Endothelial cell of umbilical vein (primary cell): ENCODE data around the gene CDK6. TPM values are rescaled to one million over a fixed set of nuclear protein-coding genes. Genes with fewer than 3 reads are reported as not detected.
A peak's percentile ranks its signal among the peaks of the same experiment; 100 is the strongest.

ENCODE experiments used
- BruUV-seq: library from RNA; stranded (reverse); fragments of 400-500 nt; replicated peaks from 2 replicates; lab custom pipeline; 2021; lab: Mats Ljungman, UMichigan
- CTCF ChIA-PET: fragments of 300-600, 350-600 bp; sonication (Branson Sonifier 250); formaldehyde crosslinking; loops from one replicate; lab custom pipeline; 2021; ENCODE audit warnings: antibody characterized with exemption, inconsistent platforms; lab: Charles Lee
- POLR2A ChIA-PET: fragments of 300-600, 350-600 bp; sonication (Branson Sonifier 250); formaldehyde crosslinking; loops from one replicate; lab custom pipeline; 2021; ENCODE audit warnings: antibody characterized with exemption, inconsistent platforms; lab: Charles Lee
- DNase-seq: peaks from one replicate; pipeline ENCODE4 v3.0.0-alpha.2; 2011; ENCODE audit warnings: low read depth, low spot score
- FAIRE-seq: peaks from 2 replicates; lab custom pipeline; 2011; peaks lifted over from hg19 to GRCh38; lab: Jason Lieb, UNC
- H2AFZ ChIP-seq: 2 replicates; pipeline ENCODE4 v1.6.0; 2012; ENCODE audit warnings: low read depth, low read length, control low read depth, inconsistent platforms
- H3K27ac ChIP-seq: 2 replicates; pipeline ENCODE4 v1.5.1; 2011; ENCODE audit warnings: low read depth, mild to moderate bottlenecking, control low read depth, low read length, moderate library complexity; ENCODE audit not compliant: insufficient read depth
- H3K27me3 ChIP-seq, 2 experiments: 2 replicates each; pipeline versions ENCODE4 v1.6.0 to v1.6.1; 2011; ENCODE audit warnings: low read length in 2 of 2, mixed read lengths in 1 of 2; ENCODE audit not compliant: control insufficient read depth in 2 of 2, insufficient read depth in 2 of 2
- H3K36me3 ChIP-seq, 2 experiments: 2 replicates in 1 of 2; 3 replicates in 1 of 2; pipeline ENCODE4 v1.5.1; 2011; ENCODE audit warnings: low read length in 2 of 2, mild to moderate bottlenecking in 1 of 2, moderate library complexity in 1 of 2; ENCODE audit not compliant: control insufficient read depth in 2 of 2, insufficient read depth in 2 of 2; ENCODE audit errors: extremely low read depth in 1 of 2
- H3K4me1 ChIP-seq: 3 replicates; pipeline ENCODE4 v1.5.1; 2011; ENCODE audit warnings: mild to moderate bottlenecking, low read length; ENCODE audit not compliant: control insufficient read depth, insufficient read depth; ENCODE audit errors: extremely low read depth
- H3K4me2 ChIP-seq: 2 replicates; pipeline ENCODE4 v1.6.1; 2011; ENCODE audit warnings: low read length, control low read depth, mixed read lengths; ENCODE audit not compliant: insufficient read depth
- H3K4me3 ChIP-seq, 3 experiments: fragments of 200-600 bp in 1 of 3; sonication (generic), shearing (Covaris generic) in 1 of 3; replicated peaks in 1 of 3; 2 replicates each; pipeline ENCODE4 v1.5.1; 2011 to 2016; ENCODE audit warnings: control low read depth in 3 of 3, low read length in 3 of 3, mild to moderate bottlenecking in 2 of 3, inconsistent platforms in 1 of 3, low read depth in 1 of 3, moderate library complexity in 1 of 3; ENCODE audit not compliant: insufficient read depth in 1 of 3
- H3K79me2 ChIP-seq: 2 replicates; pipeline ENCODE4 v1.6.0; 2012; ENCODE audit warnings: low read length, inconsistent platforms; ENCODE audit not compliant: control insufficient read depth, insufficient read depth
- H3K9ac ChIP-seq: replicated peaks from 2 replicates; pipeline ENCODE3; 2011; ENCODE audit warnings: low read length, control low read depth; ENCODE audit not compliant: insufficient read depth; ENCODE audit errors: extremely low read depth
- H3K9me1 ChIP-seq: replicated peaks from 3 replicates; pipeline ENCODE4 v1.6.0; 2011; ENCODE audit warnings: mild to moderate bottlenecking, low read length; ENCODE audit not compliant: control insufficient read depth, insufficient read depth; ENCODE audit errors: extremely low read depth
- H3K9me3 ChIP-seq: replicated peaks from 2 replicates; pipeline ENCODE4 v1.5.1; 2012; ENCODE audit warnings: low read length, inconsistent platforms; ENCODE audit not compliant: control insufficient read depth, insufficient read depth
- H4K20me1 ChIP-seq: replicated peaks from 2 replicates; pipeline ENCODE3; 2011; ENCODE audit warnings: mild to moderate bottlenecking, low read length; ENCODE audit not compliant: control insufficient read depth, insufficient read depth; ENCODE audit errors: extremely low read depth
- EZH2 ChIP-seq: IDR thresholded peaks from 2 replicates; pipeline ENCODE4 v1.6.1; 2012; ENCODE audit warnings: borderline replicate concordance, low read depth, mild to moderate bottlenecking, moderate library complexity, low read length, inconsistent platforms; ENCODE audit not compliant: severe bottlenecking
- FOS ChIP-seq: IDR thresholded peaks from 2 replicates; pipeline ENCODE4 v1.6.1; 2011; ENCODE audit warnings: mild to moderate bottlenecking, low read length, moderate library complexity, borderline replicate concordance; ENCODE audit not compliant: insufficient read depth
- GATA2 ChIP-seq: IDR thresholded peaks from 2 replicates; pipeline ENCODE4 v1.7.0; 2011; ENCODE audit warnings: low read depth, mild to moderate bottlenecking, moderate library complexity, mixed read lengths, low read length; ENCODE audit not compliant: insufficient read length, insufficient read depth
- JUN ChIP-seq: IDR thresholded peaks from 2 replicates; pipeline ENCODE4 v1.6.1; 2011; ENCODE audit warnings: borderline replicate concordance, low read depth; ENCODE audit not compliant: insufficient read length, insufficient read depth
- MYC ChIP-seq: IDR thresholded peaks from one replicate; pipeline ENCODE4 v1.6.1; 2011; ENCODE audit warnings: mild to moderate bottlenecking, low read depth, low read length
- POLR2A ChIP-seq: IDR thresholded peaks from 2 replicates; pipeline ENCODE4 v1.6.1; 2012; ENCODE audit warnings: low read depth, mild to moderate bottlenecking, control low read depth, low read length
- POLR2AphosphoS5 ChIP-seq: IDR thresholded peaks from 2 replicates; pipeline ENCODE4 v1.6.1; 2012; ENCODE audit warnings: low read depth, mild to moderate bottlenecking, control low read depth, low read length, moderate library complexity; ENCODE audit not compliant: insufficient read depth
- dilution Hi-C: fragments of 300-500 bp; cut with MboI; formaldehyde crosslinking; loops from one replicate; pipeline ENCODE4 v1.15.0; 2019; ENCODE audit warnings: low sequenced_read_pairs; ENCODE audit not compliant: extremely low pct_ligation_motif_present
- intact Hi-C: fragments of 100-400 bp; cut with micrococcal nuclease; formaldehyde crosslinking; loops from one replicate; pipeline ENCODE4 v1.10.0; 2022
- polyA plus RNA-seq, 4 experiments: library from polyadenylated mRNA; depleted of rRNA in 3 of 4; stranded (reverse) in 3 of 4; unstranded in 1 of 4; fragments of >200 nt; gene quantifications; 2 replicates each; pipeline versions ENCODE4 v1.2.1 to v1.2.3, GENCODE V29; 2011 to 2012; ENCODE audit warnings: missing spikeins in 1 of 4
- total RNA-seq: library from RNA; stranded (reverse); gene quantifications from 2 replicates; pipeline ENCODE4 v1.2.3, GENCODE V29; 2021
- TF ChIP-seq, protein P1 (sequence below): IDR thresholded peaks from 2 replicates; pipeline ENCODE4 v1.6.1; 2011; ENCODE audit not compliant: insufficient read depth, insufficient read length
- TF ChIP-seq, protein P2 (sequence below), 2 donors: IDR thresholded peaks; 1 replicate in 1 of 2; 2 replicates in 1 of 2; pipeline ENCODE4 v1.5.1; 2011; ENCODE audit warnings: low read length in 2 of 2, mild to moderate bottlenecking in 2 of 2, moderate library complexity in 2 of 2, control low read depth in 1 of 2, inconsistent platforms in 1 of 2, low read depth in 1 of 2; ENCODE audit not compliant: insufficient read depth in 1 of 2; ENCODE audit errors: extremely low read depth in 1 of 2

CDK6 gene
- total and polyA plus RNA-seq, 2 donors (not counting 3 experiments of a cell fraction or from before 2014, with no cell fraction given): 6.0 to 28.2 TPM

DNA sequence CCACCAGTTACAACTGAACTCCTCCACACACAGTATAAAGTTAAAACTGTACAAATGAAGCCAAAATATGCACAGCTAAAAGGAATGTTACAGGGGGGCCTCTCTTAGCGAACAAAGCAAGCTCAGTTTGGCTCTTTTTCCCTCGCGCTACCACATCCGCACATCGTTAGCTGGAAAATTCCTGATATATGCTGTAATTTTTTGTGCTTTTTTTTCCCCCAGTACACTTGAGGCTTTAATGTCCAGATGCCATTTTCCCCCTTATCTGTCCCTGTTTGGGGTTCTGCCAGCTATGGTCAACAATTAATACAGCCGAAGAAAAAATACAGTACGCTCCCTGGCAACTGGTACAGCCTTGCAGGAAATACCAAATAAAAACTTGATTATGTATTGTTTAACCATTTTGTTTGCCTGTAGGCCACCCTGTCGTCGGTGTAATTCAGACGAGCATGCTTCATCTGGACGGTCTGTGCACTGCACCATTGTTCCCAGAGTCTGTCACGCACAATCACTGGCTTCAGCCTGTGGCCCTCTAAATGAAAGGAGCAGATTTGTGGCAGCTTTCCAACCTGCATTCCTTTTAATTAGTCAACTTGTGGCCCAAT is 138.0 kb downstream of the CDK6 start:
- peak overlapping the region; percentile 0 for H2AFZ ChIP-seq
- peak overlapping the region; percentile 75 for H3K27ac ChIP-seq
- intact Hi-C loops (loop anchor here (1.0 kb wide), 8 partner anchors 20 to 357 kb away; no protein-coding TSS in a partner anchor), dilution Hi-C loops (no loop called here)
- no TSS peak for BruUV-seq
- TF ChIP-seq MYC (peak; percentile 28), GATA2 (no peak), FOS (no peak), JUN (peak; percentile 72), POLR2A (peak; percentile 35), EZH2 (no peak), POLR2AphosphoS5 (no peak)
- TF ChIP-seq, protein P1, sequence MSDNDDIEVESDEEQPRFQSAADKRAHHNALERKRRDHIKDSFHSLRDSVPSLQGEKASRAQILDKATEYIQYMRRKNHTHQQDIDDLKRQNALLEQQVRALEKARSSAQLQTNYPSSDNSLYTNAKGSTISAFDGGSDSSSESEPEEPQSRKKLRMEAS: no peak
- TF ChIP-seq, protein P2, sequence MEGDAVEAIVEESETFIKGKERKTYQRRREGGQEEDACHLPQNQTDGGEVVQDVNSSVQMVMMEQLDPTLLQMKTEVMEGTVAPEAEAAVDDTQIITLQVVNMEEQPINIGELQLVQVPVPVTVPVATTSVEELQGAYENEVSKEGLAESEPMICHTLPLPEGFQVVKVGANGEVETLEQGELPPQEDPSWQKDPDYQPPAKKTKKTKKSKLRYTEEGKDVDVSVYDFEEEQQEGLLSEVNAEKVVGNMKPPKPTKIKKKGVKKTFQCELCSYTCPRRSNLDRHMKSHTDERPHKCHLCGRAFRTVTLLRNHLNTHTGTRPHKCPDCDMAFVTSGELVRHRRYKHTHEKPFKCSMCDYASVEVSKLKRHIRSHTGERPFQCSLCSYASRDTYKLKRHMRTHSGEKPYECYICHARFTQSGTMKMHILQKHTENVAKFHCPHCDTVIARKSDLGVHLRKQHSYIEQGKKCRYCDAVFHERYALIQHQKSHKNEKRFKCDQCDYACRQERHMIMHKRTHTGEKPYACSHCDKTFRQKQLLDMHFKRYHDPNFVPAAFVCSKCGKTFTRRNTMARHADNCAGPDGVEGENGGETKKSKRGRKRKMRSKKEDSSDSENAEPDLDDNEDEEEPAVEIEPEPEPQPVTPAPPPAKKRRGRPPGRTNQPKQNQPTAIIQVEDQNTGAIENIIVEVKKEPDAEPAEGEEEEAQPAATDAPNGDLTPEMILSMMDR (IDR thresholded peaks at IDR 0.05; ENCODE audit: extremely low read depth in 1 of 2, insufficient read depth in 1 of 2, low read depth in 1 of 2, low read length in 2 of 2): no peak
- H3K36me3 ChIP-seq: no peaks in the 10 kb centered on the region
- H3K9me1 ChIP-seq: no peaks in the 10 kb centered on the region
- CTCF ChIA-PET: interaction anchor here (0.5 to 6.0 kb wide), 16 partner anchors 15 to 313 kb away, joined by 3 to 77 read pairs (median 4); partner anchors contain the start of genes CDK6, PEX1 and RBM48
- FAIRE-seq (peak; percentile 78), DNase-seq (peak; percentile 95)
- peak overlapping the region; percentile 83 for H3K9ac ChIP-seq
- peak overlapping the region; percentile 51 for H3K4me2 ChIP-seq
- peak overlapping the region in 1 of 3 experiments; percentile 1 for H3K4me3 ChIP-seq
- H3K4me1 ChIP-seq: peaks cover 44% of the 10 kb centered on the region
- H3K9me3 ChIP-seq: no peaks in the 10 kb centered on the region
- POLR2A ChIA-PET: interaction anchor here (1.0 kb wide), 1 partner anchor 65 kb away, joined by 6 read pairs; no protein-coding TSS in a partner anchor
- H4K20me1 ChIP-seq: no peaks in the 10 kb centered on the region
- no peaks in the 10 kb centered on the region for H3K79me2 ChIP-seq
- H3K27me3 ChIP-seq: no peaks in the 10 kb centered on the region
